ENCODE results near the gene GREM1.

The GREM1 gene

DNA sequence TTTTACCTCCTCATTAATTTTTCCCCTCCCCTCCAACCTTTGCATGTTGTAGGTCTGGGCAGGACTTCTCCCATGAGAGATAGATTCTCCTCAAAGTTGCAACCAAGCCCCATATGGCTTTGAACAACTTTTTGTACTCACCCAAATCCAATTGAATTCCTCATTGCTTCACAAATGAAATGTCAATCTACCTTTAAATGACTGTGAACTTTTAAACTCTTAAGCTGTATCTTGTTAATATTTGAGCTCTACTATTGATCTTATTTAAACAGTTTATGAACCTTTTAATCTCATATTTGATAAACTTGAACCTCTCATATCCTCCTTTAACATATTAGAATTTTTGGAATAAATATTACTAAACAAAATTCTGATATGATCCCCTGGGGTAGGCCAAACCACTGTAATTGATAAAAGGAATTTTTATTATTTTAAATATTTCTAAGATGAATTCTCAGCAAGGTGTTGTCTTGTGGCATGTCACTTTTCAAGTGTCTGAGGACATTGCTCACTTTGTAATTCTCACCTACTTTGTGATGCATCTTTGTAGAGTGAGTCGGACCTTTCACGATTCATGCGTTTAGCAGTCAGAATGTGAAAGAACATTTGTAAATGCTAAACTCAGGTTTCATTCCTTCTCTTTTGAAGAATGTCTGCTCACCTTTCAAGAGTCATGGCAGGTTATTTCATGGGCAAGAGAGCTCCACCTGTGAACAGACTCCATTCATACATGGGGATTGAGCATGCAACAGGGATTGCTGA is 23.4 kb upstream of the GREM1 start:
- DNase-seq (ENCODE audit: low spot score) = no peak

DNA sequence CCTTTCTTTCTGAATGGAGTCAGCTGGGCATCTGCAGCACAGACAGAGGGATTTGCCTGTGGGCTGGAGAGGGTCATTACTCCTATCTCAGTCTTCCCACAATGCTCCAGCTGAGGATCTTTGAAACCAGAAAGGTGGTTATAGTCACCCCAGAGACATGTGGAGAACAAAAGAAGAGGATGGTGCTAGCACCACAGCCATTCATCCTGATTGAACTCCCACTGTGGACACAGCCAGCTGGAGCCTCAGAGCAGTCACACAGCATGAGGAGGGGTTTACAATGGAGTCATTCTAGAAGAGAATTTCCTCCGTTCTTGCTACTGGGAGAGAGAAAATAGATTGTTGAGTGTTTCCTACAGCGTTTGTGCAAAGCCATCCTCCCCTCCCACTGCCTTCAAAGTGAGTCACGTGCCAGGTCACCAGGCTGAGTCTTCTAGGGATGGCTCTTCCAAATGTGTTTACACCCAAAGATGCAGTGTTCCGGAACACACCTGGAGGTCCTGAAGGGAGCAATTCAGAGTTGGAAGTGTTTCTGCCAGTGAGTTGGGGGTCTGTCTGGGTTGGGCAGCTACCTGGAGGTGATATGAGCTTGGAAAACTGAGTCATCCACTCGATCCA is 18.9 kb upstream of the GREM1 start:
- no peak for DNase-seq (ENCODE audit: low spot score)

DNA sequence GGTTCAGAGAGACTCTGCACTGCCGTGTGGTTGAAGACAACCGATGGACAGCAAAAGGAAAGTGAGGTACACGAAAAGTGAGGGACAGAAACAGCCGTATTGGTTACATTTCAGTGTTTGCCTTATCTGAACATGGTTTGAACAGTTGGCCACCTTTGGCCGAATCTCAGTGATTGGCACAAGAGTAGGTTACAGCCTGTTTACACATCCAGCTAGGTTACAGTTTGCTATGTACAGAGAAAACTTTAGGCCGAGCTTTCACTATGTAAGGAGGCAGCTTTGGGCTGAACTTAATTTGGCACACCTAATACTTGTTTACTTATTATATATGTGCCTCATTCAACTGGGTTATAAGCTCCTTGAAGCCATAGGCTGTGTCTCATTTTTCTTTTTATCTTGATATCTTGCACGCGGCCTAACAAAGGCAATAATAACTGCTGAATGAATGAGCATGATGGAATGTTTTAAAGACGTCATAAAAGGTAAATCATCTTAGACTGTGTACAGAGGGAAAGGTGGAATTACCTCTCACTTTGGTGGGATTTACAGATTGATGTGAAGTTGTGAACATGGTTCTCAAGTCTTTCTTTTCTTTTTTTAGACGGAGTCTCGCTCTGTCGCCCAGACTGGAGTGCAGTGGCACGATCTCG is 17.2 kb upstream of the GREM1 start:
- no peak for DNase-seq (ENCODE audit: low spot score)

DNA sequence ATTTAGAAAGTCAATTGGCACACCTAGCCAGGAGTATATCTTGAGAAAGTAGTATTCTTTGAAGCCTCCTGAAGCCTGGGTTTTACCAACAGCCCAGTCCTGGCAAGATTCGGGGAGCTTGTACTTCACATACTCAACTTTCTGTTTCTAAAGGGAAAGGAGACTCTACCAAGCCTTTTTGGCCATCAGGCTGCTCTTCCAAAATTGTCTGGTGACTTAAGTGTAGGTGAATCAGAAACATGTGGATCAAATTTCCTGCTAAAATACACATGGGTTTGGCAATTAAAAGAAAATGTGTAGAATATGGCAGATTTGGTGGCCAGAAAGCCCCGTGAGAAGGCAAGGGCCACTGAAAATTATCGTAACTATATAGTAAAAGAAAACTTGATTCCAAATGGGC is 15.9 kb upstream of the GREM1 start:
- no peak for DNase-seq (ENCODE audit: low spot score)

DNA sequence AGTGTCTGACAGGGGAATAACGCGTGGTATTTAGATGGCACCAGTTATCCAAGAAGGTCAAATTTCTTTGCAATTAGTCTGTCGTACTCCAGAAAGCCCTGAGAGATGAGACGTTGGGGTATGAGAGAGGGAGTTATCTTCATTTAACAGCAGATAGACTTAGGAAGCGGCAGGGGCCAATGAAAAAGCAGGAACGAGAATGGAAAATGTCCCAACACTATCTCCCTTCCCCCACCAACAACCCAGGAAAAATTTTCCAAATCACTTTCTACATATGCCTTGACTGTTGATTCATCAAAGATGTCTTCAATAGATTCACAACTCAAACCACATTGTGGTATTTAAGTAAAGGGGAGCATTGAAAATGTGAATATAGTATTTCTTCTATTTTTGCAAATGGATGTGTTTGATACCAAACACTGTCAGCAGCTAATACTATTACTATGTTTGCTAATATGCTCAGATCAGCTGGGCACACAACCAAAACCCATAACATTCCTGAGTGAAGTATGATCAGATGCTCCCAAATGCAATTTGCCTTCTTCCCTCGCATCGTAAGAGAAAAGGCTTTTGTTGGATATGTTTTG is 13.3 kb upstream of the GREM1 start:
- no peak for DNase-seq (ENCODE audit: low spot score)

DNA sequence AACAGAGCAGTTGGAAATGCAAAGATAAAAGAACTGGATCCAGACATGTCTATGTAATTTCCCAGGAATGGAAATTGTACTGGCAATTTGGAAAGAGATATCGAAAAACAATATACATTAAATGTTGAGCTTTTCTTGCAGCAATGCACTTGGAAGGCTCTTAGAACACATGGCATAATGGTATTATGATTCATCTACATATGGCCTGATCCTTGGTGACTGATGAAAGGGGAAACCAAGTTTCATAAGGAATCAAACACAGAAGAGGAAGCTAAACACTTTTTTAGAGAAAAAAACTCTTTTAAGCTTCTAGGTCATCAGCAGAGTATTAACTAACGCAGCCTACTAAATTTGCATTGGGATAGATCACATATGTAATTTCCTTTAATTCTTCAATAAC is 12.4 kb upstream of the GREM1 start:
- DNase-seq (ENCODE audit: low spot score) = no peak

DNA sequence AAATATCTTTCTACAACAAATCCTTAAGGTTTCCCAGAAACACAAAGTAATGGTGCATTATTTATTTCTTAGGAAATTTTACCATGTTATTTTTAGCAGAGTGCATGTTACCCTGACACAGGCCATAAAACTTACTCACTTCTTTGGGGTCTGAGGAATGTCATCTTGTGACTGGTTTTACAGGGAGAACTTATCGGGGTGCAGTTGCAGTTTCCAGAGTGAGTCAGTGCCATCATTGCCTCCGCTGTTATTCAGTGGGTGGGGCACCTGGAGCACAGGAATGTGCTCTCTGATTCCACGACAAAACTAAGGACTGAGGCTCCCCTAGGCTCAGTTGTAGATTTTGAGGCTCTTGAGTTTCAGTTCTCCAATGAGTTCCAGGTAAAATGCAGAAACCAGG is 11.1 kb upstream of the GREM1 start:
- DNase-seq (ENCODE audit: low spot score) = no peak

DNA sequence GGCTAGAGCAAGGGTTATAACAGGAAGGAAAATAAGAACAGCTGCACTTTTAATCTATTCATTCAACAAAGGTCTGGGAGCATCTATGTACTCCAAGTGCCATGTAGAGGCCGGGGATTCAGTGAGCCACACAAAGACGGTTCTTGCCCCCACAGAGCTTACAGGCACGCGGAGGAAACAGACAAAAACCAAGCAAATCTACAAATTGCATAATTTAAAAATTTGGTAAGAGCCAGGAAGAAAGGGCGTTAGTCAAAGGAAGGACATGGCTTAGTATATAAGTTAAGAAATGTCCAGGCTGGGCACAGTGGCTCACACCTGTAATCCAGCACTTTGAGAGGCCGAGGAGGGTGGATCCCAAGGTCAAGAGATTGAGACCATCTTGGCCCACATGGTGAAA is 10.4 kb upstream of the GREM1 start:
- no peak for DNase-seq (ENCODE audit: low spot score)

DNA sequence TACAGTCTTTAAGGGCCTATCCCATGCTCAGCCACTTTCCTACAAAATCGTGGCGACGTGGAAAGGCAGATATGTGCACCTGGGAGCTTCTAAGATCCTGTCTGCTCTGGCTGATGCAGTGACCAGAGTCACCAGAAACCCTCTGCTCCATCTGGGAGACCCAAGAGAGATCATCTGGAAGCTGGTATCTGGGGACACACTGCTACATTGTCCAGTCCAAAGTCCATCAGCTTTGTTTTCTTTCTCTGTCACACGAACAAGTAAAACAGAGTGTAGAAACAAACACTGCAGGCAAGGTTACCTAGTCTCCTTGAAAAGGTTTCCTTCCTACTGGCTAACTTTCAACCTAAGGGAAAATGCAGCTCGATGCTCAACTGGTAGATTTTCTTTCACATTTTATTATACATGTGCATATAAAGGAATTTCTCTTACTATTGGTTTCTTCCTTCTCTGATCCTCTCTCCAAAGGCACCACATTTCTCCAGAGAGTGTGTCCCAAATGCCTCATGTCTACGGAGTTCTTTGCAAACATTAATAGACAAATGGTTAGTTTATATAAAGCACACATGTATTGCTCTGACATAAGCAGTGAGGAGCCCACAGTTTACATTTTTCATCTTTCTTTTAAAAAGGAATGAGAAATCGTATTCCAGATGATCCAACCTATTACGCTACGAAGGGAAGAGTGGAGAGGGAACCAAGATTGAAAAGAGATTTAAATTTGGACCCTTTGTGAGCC is 8.3 kb upstream of the GREM1 start:
- no peak for DNase-seq (ENCODE audit: low spot score)

DNA sequence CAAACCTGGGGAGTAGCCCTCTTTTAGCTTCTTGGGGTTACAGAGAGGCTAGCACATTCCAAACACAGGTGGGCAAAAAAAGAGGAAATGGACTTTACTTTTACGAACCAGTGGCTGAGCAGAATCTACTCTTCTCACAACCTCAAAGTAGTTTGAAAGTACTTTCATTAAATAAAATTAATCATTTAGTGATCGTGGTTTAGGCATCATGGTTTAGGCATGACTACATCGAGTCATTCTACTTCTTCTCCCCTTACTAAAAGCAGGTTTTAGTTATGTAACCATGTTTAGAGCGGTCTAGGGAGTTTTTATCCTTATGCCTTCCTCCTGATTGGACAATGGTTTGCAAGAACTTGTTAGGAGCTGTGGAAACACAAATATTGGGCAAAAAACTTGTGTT is 2.5 kb upstream of the GREM1 start:
- no peak for DNase-seq (ENCODE audit: low spot score)

DNA sequence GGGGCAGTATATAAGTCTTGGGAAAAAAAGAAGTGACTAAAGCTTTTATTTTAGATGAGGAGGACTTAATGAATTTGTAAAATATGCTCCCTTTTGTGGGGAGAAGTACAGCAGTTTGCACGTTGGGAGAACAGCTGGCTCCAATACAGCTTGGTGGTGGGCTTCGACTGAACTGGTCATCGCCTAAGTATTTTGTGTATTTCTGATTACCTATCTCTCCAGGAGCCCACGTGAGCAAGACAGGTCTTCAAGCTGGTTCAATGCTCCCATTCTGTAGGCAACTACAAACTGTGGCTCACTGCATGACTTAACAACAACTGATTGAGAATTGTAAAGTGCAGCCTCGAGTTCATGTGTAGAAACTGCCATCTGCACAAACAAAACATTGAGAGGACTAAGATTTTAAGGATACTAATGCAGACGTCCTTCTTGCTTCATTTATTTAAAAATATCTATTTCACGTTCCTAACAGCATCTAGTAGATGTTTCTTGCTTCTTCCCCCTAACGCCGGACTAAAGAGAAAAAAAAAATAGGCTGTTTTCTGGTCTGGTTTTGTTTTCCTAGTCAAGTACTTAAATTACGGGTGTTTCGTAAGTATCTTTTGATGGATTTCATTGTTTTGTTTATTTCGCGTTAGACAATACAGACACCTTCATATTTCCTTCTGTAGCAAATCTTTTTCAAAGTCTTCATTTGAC is 1.4 kb upstream of the GREM1 start:
- no peak for DNase-seq (ENCODE audit: low spot score)

DNA sequence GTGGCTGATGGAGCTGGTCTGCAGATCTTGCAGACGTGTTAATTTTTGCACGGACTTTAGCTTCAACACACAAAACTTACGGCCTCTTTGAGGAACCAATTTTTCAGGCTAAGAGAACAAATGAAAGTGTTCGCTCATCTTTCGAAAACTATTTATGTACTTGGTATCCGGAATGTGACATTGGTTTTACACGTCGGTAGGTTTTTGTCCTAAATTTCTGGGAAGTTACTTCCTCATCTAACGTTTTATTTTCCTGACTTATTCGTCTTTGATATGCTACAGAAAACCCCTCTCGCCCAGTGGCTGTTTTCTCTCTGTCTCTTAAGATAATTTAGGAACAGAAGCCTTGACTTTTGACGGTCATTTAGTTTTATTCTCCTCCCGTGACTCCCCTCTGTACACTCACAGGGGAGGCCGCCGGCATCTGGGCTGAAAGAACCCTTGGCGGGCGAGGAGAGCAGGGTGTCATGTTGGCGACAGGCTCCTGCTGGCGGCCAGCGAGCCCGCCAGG is 834 bp upstream of the GREM1 start:
- no peak for DNase-seq (ENCODE audit: low spot score)

DNA sequence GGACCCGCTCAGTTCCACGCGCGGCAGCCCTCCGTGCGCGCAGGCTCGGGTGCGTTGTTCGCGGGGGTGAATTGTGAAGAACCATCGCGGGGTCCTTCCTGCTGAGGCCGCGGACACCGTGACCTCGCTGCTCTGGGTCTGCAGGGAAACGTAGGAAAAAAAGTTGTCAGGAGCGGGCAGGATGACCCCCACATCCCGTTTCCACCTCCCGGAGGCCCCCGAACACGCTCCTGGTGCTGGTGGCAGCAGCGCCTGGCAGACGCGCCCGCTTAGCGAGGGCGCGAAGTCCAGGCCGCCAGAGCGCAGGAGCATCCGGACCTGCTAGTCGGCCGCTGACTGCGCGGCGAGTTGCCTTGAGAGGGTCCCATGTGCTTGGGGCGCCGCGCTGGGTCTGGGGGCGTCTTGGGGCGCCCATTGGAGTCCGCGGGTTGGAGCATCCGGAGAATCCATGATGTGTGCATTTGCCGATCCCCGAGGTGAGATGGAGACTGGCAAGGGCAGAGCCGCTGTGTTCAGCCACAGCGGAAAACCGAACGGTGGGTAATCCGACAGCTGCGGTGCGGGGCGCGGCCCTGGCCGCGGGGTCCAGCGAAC is 520 bp downstream of the GREM1 start:
- DNase-seq (ENCODE audit: low spot score) = no peak

DNA sequence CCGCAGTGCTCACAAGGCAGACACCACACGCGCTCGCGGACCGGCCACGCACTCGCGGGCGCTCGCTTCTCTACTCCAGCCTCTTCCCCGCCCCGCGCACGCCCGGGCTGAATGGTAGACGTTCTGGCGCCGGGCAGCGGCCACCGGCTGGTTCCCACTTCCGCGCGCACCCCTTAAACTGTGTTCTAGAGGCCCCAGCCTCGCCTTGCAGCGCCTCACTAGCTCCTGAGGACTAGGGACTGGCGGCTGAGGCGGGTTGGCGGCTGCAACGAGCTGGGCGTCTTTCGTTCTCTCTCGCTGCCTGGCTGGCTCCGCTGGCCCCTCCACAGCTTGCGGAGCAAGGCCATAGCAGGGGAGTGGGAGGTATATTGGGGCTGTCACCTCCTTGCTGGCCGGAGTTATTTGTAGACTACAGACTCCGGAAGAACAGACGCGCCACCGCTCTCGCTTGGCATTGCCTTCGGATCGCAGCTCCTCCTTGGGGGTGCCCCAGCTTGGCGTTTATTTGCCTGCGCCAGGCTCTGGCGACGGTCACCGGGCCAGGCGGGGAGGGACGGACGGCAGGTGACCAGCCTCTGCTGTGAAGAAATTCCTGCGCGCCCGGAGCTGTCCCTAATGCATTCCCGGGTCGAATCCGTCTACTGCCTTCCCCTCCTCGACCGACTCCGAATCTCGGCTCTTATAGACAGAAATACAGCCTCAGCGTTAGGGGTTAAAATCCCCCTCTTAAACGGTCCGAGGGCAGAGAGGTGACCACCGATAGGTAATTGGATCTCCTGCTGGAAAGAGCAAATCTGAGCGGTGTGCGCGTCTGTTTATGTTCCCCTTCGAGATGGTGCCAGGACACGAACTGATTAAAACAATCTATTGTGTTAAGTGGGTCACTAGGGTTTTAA is 1.3 kb downstream of the GREM1 start:
- DNase-seq (ENCODE audit: low spot score) = no peak

DNA sequence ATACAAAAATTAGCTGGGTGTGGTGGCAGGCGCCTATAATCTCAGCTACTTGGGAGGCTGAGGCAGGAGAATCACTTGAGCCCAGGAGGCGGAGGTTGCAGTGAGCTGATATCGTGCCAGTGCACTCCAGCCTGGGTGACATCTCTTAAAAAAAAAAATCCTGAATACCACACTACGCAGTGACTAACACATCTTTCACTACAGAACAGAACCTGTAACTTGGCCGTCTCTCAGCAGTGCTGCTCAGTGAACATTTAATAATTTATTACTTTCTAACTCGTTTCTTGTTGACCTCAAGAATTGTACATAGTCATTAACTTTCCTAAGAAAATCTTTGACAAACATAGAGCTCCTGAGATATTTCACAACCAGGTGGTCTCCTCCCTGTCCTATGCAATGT is 3.8 kb downstream of the GREM1 start:
- no peak for DNase-seq (ENCODE audit: low spot score)

DNA sequence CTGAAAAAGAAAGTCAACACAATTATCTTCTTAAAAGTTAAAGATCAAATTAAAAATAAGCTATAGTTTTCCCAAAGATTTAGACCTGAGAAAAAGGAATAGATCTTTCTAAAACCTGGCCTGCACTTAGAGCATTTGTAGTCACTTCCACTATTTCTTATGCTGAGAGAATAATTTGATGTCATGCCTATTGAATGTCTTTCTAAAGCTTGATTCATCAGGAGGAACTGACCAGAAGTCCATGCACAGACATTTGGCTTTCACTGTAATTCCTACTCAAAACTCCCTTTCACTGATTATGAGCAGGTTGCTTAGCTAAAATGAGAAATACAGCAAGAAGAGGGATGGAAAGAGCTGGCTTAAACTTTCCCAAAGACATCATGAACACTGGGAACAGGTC is 4.3 kb downstream of the GREM1 start:
- no peak for DNase-seq (ENCODE audit: low spot score)

DNA sequence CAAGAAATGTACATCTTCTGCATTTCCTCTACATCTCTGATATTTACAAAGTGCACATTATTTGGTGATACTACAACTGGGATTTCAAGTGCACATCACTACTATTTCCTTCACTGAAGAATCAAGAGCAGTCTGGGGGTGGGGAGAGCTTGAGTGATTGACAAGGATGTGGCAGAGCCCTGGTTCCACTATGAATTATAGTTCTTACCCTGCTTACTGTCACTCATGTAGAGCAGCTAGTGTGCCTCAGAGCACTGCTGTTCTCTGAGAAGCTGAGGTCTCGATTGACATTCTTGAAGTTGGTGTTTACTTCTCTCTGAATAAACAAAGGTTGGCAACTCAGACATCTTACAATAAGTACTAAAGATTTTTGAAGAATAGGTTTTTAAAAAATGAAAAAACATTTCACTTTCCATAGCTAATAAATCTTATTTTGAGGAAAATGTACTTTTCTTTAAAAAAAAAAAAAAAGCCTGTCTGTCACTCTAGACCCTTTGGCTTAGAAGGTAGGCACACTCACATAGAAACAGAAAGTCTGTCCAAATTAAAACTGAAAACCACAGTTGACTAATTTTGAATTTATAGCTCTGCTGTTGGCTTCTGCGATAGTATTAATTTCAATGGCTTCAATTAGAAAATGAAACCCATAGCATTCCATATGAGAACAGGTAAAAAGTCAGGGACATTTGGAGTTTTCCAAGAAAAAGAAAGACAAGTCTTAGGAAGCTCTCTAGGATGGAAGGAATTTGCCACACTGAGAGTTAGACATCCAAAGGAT is 5.6 kb downstream of the GREM1 start:
- peak; percentile 62 for DNase-seq (ENCODE audit: low spot score)

DNA sequence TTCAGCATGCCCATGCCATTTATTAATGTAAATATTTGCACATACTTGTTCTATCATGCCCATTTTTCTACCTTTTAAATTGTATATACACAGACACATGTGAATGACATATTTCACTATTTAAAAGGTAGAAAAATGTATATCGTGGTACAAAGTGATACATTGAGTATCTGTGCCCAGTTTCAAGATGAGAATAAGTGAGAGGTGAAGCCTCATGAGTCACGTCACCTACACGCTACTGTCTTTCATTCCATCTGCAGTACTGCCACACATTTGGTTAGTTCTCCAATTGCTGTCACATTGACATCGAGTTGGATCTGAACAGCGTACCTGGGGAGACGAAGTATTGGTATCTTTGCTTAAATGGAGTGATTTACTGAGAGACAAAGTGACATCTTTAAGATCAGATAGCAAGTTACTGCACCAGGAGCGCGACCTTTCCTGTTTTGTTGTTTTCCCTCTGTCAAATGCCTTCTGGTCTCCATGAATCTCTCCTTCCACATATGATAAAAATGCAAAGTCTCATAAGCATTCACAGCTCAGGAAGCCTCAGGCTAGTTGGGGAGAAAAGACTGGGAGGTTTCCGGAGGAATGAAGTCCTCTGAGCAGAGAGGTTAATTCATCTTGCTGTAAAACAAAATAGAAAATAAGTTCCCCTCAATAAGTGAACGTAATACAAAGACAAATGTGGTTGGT is 12.0 kb downstream of the GREM1 start:
- DNase-seq (ENCODE audit: low spot score) = peak; percentile 23
